22Rv1 (cell line): ENCODE data around the gene VMP1.

Experiments
- CTCF ChIP-seq: fragments of 450-650 bp; IDR thresholded peaks from 2 replicates; pipeline ENCODE4 v1.5.1; 2017; ENCODE audit warnings: mild to moderate bottlenecking
- ZFX ChIP-seq: fragments of 450-650 bp; IDR thresholded peaks from 2 replicates; pipeline ENCODE4 v1.6.1; 2017; ENCODE audit warnings: antibody characterized with exemption, borderline replicate concordance

DNA sequence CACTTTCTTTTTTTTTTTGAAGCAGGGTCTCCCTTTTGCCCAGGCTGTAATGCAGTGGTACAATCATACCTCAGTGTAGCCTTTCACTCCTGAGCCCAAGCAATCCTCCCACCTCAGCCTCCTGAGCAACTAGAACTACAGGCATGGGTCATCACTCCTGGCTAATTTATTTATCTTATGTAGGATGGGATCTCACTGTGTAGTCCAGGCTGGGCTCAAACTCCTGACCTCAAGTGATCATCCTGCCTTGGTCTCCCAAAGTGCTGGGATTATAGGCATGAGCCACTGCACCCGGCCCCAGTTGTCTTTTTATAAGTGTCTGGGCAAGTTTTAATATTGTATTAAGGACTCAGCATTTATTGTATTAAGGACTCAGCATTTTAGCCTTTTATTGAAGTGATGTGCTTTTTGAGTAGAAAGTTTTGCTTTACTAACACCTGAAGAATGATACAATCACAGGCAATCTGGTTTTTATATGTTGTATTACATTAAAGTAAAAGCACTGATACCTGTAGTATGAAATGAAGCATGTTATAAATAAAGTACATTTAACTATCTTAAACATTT is 22.9 kb downstream of the VMP1 start:
- TF ChIP-seq CTCF (no peak), ZFX (no peak)
